ENCODE data around the gene VAPA.

DNA sequence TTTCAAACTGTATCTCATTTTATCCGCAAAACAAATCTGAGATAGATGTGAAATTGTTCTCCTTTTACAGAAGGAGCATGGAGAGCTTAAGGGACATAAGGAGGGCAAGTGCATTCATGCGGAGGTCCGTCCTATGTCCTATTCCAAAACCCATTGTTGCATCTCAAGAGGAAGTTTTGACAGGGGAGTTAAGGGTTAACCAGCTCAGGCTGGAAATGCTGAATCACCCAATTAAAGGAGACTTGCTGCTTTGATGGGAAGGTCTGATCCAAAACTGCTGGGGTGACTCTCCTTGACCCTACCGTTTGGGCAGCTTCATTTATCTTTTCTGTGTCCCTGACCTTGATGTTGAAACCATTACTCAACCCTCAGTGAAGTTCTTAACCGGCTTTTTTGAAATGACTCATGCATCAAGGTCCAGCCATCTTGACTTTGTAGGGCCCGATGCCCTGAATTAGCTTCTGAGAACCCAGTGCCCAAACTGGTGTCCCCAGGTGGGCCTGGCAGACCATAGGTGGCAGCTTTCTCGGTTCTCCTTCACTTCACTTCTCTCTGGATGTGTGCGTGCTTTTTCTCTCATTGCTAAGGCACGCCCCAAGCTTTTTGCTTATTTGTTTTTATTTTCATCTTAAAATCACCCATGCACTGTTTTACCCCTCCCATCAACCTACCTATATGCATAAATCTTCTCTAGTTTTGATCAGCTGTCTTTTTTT lies 43.9 kb upstream of the VAPA start:
- TF ChIP-seq SPI1 (IDR thresholded peaks at IDR 0.05; ENCODE audit: borderline replicate concordance, low read depth), result no peak
- TF ChIP-seq, protein P1, sequence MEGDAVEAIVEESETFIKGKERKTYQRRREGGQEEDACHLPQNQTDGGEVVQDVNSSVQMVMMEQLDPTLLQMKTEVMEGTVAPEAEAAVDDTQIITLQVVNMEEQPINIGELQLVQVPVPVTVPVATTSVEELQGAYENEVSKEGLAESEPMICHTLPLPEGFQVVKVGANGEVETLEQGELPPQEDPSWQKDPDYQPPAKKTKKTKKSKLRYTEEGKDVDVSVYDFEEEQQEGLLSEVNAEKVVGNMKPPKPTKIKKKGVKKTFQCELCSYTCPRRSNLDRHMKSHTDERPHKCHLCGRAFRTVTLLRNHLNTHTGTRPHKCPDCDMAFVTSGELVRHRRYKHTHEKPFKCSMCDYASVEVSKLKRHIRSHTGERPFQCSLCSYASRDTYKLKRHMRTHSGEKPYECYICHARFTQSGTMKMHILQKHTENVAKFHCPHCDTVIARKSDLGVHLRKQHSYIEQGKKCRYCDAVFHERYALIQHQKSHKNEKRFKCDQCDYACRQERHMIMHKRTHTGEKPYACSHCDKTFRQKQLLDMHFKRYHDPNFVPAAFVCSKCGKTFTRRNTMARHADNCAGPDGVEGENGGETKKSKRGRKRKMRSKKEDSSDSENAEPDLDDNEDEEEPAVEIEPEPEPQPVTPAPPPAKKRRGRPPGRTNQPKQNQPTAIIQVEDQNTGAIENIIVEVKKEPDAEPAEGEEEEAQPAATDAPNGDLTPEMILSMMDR (IDR thresholded peaks at IDR 0.05; ENCODE audit: insufficient read depth, low read length), result no peak
- 0 out of 2 replicates have a peak, but pooled peaks have one; percentile 18 for TF ChIP-seq POLR2AphosphoS5 (IDR thresholded peaks at IDR 0.05; ENCODE audit: low read depth)
